Measurements from ENCODE around the gene INPP5A. TPM values are rescaled to one million over a fixed set of nuclear protein-coding genes. Genes with fewer than 3 reads are reported as not detected.
"Not testable (repeated sequence)": the region's sequence is repeated elsewhere in the genome, so short reads cannot be mapped to it uniquely, and the experiment has no call there.

Gene INPP5A
- total RNA-seq, 1 donor from 2014 or later, result 41.0 TPM

GRCh38 chr10:132742167-132742836 lies 204.7 kb downstream of the INPP5A start:
- no peak for DNase-seq (ENCODE audit: low spot score in 2 of 2, unreplicated experiment in 2 of 2)
- Mint-ChIP-seq H3K36me3 (no peaks in the 10 kb centered on the region), H3K4me3 (no peak overlapping the region), H3K9me3 (no peaks in the 10 kb centered on the region), H3K4me1 (no peaks in the 10 kb centered on the region), H3K27ac (no peak overlapping the region), H3K27me3 (ENCODE audit: low read depth) (no peaks in the 10 kb centered on the region)
- TF ChIP-seq CTCF (IDR thresholded peaks at IDR 0.05; ENCODE audit: unreplicated experiment), result no peak

- Mint-ChIP-seq H3K4me3 (no peak overlapping the region), H3K27me3 (ENCODE audit: low read depth) (no peaks in the 10 kb centered on the region), H3K27ac (no peak overlapping the region), H3K36me3 (no peaks in the 10 kb centered on the region), H3K4me1 (no peaks in the 10 kb centered on the region), H3K9me3 (no peaks in the 10 kb centered on the region)
- no peak for TF ChIP-seq CTCF (IDR thresholded peaks at IDR 0.05; ENCODE audit: unreplicated experiment)
- no peak for DNase-seq (ENCODE audit: low spot score in 2 of 2, unreplicated experiment in 2 of 2)
These were observed 205.2 kb downstream of the INPP5A start for GRCh38 chr10:132742837-132743194.

GRCh38 chr10:132743196-132743924 lies 205.8 kb downstream of the INPP5A start:
- not testable (repeated sequence) for H3K4me3 Mint-ChIP-seq, H3K27ac Mint-ChIP-seq

GRCh38 chr10:132743925-132744490 lies 206.4 kb downstream of the INPP5A start:
- Mint-ChIP-seq H3K36me3 (no peaks in the 10 kb centered on the region), H3K27ac (no peak overlapping the region), H3K4me1 (no peaks in the 10 kb centered on the region), H3K9me3 (no peaks in the 10 kb centered on the region), H3K4me3 (no peak overlapping the region), H3K27me3 (ENCODE audit: low read depth) (no peaks in the 10 kb centered on the region)
- TF ChIP-seq CTCF (IDR thresholded peaks at IDR 0.05; ENCODE audit: unreplicated experiment), result no peak
- DNase-seq (ENCODE audit: low spot score in 2 of 2, unreplicated experiment in 2 of 2), result no peak

More at GRCh38 chr10:132743196-132743924, 205.8 kb downstream of the INPP5A start:
- not testable (repeated sequence) for DNase-seq (ENCODE audit: low spot score in 2 of 2, unreplicated experiment in 2 of 2); H3K27me3 Mint-ChIP-seq (ENCODE audit: low read depth); H3K36me3 Mint-ChIP-seq; H3K9me3 Mint-ChIP-seq; H3K4me1 Mint-ChIP-seq

- no peaks in the 10 kb centered on the region for H3K9me3 Mint-ChIP-seq
- H3K4me3 Mint-ChIP-seq, result no peak overlapping the region
- H3K4me1 Mint-ChIP-seq, result no peaks in the 10 kb centered on the region
- no peak overlapping the region for H3K27ac Mint-ChIP-seq
- H3K36me3 Mint-ChIP-seq, result peaks cover 2% of the 10 kb centered on the region
- no peak for DNase-seq (ENCODE audit: low spot score in 2 of 2, unreplicated experiment in 2 of 2)
- H3K27me3 Mint-ChIP-seq (ENCODE audit: low read depth), result no peaks in the 10 kb centered on the region
- TF ChIP-seq CTCF (IDR thresholded peaks at IDR 0.05; ENCODE audit: unreplicated experiment), result no peak
These were observed 207.3 kb downstream of the INPP5A start for GRCh38 chr10:132744839-132745238.

GRCh38 chr10:132745511-132745910 lies 207.9 kb downstream of the INPP5A start:
- Mint-ChIP-seq H3K27me3 (ENCODE audit: low read depth) (no peaks in the 10 kb centered on the region), H3K4me1 (no peaks in the 10 kb centered on the region), H3K9me3 (no peaks in the 10 kb centered on the region), H3K4me3 (no peak overlapping the region), H3K27ac (no peak overlapping the region), H3K36me3 (peaks cover 5% of the 10 kb centered on the region)
- DNase-seq (ENCODE audit: low spot score in 2 of 2, unreplicated experiment in 2 of 2), result no peak
- TF ChIP-seq CTCF (IDR thresholded peaks at IDR 0.05; ENCODE audit: unreplicated experiment), result no peak

All from mesothelial cell of epicardium (in vitro differentiated cells).